GM12878 (cell line): ENCODE data around the gene TTLL10. TPM values are rescaled to one million over a fixed set of nuclear protein-coding genes. Genes with fewer than 3 reads are reported as not detected.

Experiments
- ATAC-seq: fragments of 200-7000 bp; cut with Tn5 transposase; 3 replicates; pipeline ENCODE4 v1.9.1; 2020; ENCODE audit warnings: mild to moderate bottlenecking, moderate library complexity
- BruUV-seq: library from RNA; stranded (reverse); fragments of 400-500 nt; replicated peaks from 2 replicates; lab custom pipeline; 2021; lab: Mats Ljungman, UMichigan
- CTCF ChIA-PET: fragments of 300-600 bp; sonication (Branson Sonifier 250); formaldehyde crosslinking; extraction: SDS; loops from one replicate; lab custom pipeline; 2021; ENCODE audit warnings: inconsistent platforms; lab: Yijun Ruan, JAX
- POLR2A ChIA-PET: fragments of 350-600 bp; formaldehyde crosslinking; extraction: SDS; loops from one replicate; lab custom pipeline; 2021; ENCODE audit warnings: inconsistent platforms; lab: Charles Lee
- RAD21 ChIA-PET: fragments of 300-600 bp; sonication (Branson Sonifier 250); formaldehyde crosslinking; loops from one replicate; lab custom pipeline; 2023; ENCODE audit warnings: antibody characterized with exemption; ENCODE audit not compliant: unreplicated experiment; lab: Charles Lee
- SMC1A ChIA-PET: fragments of 300-600 bp; sonication (Branson Sonifier 250); formaldehyde crosslinking; loops from one replicate; lab custom pipeline; 2023; ENCODE audit not compliant: unreplicated experiment, uncharacterized antibody; lab: Charles Lee
- DNase-seq: peaks from one replicate; pipeline ENCODE4 v3.0.0-alpha.2; 2011; ENCODE audit warnings: low read depth, low spot score
- FAIRE-seq: peaks from 3 replicates; lab custom pipeline; 2011; peaks lifted over from hg19 to GRCh38; lab: Jason Lieb, UNC
- H2AFZ ChIP-seq: 2 replicates; pipeline ENCODE4 v1.6.0; 2011; ENCODE audit warnings: low read depth, low read length, control low read depth; ENCODE audit not compliant: control insufficient read depth
- H3K27ac ChIP-seq: 2 replicates; pipeline ENCODE4 v1.5.1; 2011; ENCODE audit warnings: control low read depth; ENCODE audit not compliant: control insufficient read depth, insufficient read depth
- H3K27me3 ChIP-seq, 2 experiments: replicated peaks in 1 of 2; 2 replicates each; pipeline versions ENCODE4 v1.6.0 to v1.6.1; 2011; ENCODE audit warnings: low read length in 1 of 2; ENCODE audit not compliant: control insufficient read depth in 2 of 2, insufficient read depth in 2 of 2
- H3K36me3 ChIP-seq, 2 experiments: 2 replicates each; pipeline ENCODE4 v1.5.1; 2011; ENCODE audit warnings: low read length in 1 of 2; ENCODE audit not compliant: control insufficient read depth in 2 of 2, insufficient read depth in 2 of 2
- H3K4me1 ChIP-seq: 2 replicates; pipeline ENCODE4 v1.6.1; 2011; ENCODE audit warnings: mild to moderate bottlenecking, low read length, moderate library complexity, mixed read lengths; ENCODE audit not compliant: control insufficient read depth, insufficient read depth
- H3K4me2 ChIP-seq: 2 replicates; pipeline ENCODE4 v1.6.0; 2011; ENCODE audit warnings: control low read depth; ENCODE audit not compliant: control insufficient read depth, insufficient read depth
- H3K4me3 ChIP-seq: fragments of 200-600 bp; sonication (generic); 2 replicates; pipeline ENCODE4 v1.5.1; 2016
- H3K79me2 ChIP-seq: 2 replicates; pipeline ENCODE4 v1.6.0; 2011; ENCODE audit warnings: low read length; ENCODE audit not compliant: control insufficient read depth, insufficient read depth
- H3K9ac ChIP-seq: 2 replicates; pipeline ENCODE4 v1.8.0; 2011; ENCODE audit warnings: low read length, control low read depth, mixed read lengths; ENCODE audit not compliant: control insufficient read depth, insufficient read depth
- H3K9me3 ChIP-seq: replicated peaks from 3 replicates; pipeline ENCODE4 v1.5.1; 2011; ENCODE audit warnings: mild to moderate bottlenecking, low read length; ENCODE audit not compliant: control insufficient read depth, insufficient read depth
- H4K20me1 ChIP-seq: 2 replicates; pipeline ENCODE4 v1.6.0; 2011; ENCODE audit not compliant: control insufficient read depth, insufficient read depth
- DPF2 ChIP-seq: fragments of 450-650 bp; IDR thresholded peaks from 2 replicates; pipeline ENCODE4 v1.6.1; 2017; ENCODE audit warnings: mild to moderate bottlenecking
- EP300 ChIP-seq, 2 experiments: fragments of 150-350 bp in 1 of 2; IDR thresholded peaks; 2 replicates each; pipeline ENCODE4 v1.6.1; 2011 to 2012; ENCODE audit warnings: low read depth in 2 of 2, low read length in 2 of 2, borderline replicate concordance in 1 of 2, improper control_type of control experiment in 1 of 2, inconsistent platforms in 1 of 2; ENCODE audit not compliant: control insufficient read depth in 1 of 2
- HDGF ChIP-seq: fragments of 450-650 bp; IDR thresholded peaks from 2 replicates; pipeline ENCODE4 v1.6.1; 2016; ENCODE audit warnings: antibody characterized with exemption
- MEF2B ChIP-seq: fragments of 450-650 bp; IDR thresholded peaks from 2 replicates; pipeline ENCODE4 v1.6.1; 2018; ENCODE audit warnings: mild to moderate bottlenecking, moderate library complexity; ENCODE audit not compliant: partially characterized antibody, poor library complexity, severe bottlenecking
- NR2F1 ChIP-seq: fragments of 450-650 bp; conservative IDR thresholded peaks from 2 replicates; pipeline ENCODE4 v1.6.1; 2017; ENCODE audit warnings: mild to moderate bottlenecking
- PAX5 ChIP-seq: IDR thresholded peaks from 2 replicates; pipeline ENCODE4 v1.6.1; 2011; ENCODE audit warnings: low read depth, low read length, borderline replicate concordance
- PBX3 ChIP-seq: IDR thresholded peaks from 2 replicates; pipeline ENCODE4 v1.6.1; 2011; ENCODE audit warnings: mild to moderate bottlenecking, low read depth, low read length, moderate library complexity; ENCODE audit not compliant: insufficient replicate concordance
- SREBF1 ChIP-seq: IDR thresholded peaks from 2 replicates; pipeline ENCODE4 v1.6.1; 2012; ENCODE audit warnings: mild to moderate bottlenecking, low read length
- ZBTB40 ChIP-seq: fragments of 450-650 bp; IDR thresholded peaks from 2 replicates; pipeline ENCODE4 v1.6.1; 2016; ENCODE audit warnings: mild to moderate bottlenecking, moderate library complexity, borderline replicate concordance
- ZNF217 ChIP-seq: fragments of 450-650 bp; IDR thresholded peaks from 2 replicates; pipeline ENCODE4 v1.6.1; 2017; ENCODE audit warnings: antibody characterized with exemption, mild to moderate bottlenecking
- ZNF24 ChIP-seq: fragments of 450-650 bp; IDR thresholded peaks from 2 replicates; pipeline ENCODE4 v1.6.1; 2017; ENCODE audit warnings: antibody characterized with exemption, mild to moderate bottlenecking
- ZSCAN29 ChIP-seq: fragments of 450-650 bp; IDR thresholded peaks from 2 replicates; pipeline ENCODE4 v1.6.1; 2017; ENCODE audit warnings: mild to moderate bottlenecking, moderate library complexity
- WGBS: methylation state at CpG from one replicate; pipeline ENCODE4 v1.1.6; 2016; ENCODE audit warnings: low lambda C conversion rate; ENCODE audit not compliant: insufficient replicate concordance, insufficient coverage; ENCODE audit errors: missing lambda C conversion rate; 5-methylcytosine and 5-hydroxymethylcytosine counted together
- in situ Hi-C: fragments of 300-500 bp; cut with MboI; formaldehyde crosslinking; loops from 9 replicates; pipeline ENCODE4 v1.14.3; 2018; ENCODE audit warnings: mixed read lengths
- intact Hi-C: fragments of 100-400 bp; cut with micrococcal nuclease; formaldehyde crosslinking; loops from one replicate; pipeline ENCODE4 v1.14.2; 2022; ENCODE audit not compliant: unreplicated experiment
- polyA plus RNA-seq, 11 experiments: library from polyadenylated mRNA; depleted of rRNA in 4 of 11; unstranded in 6 of 11; stranded (reverse) in 5 of 11; fragments of >200 nt; fragmentation: Nextera tagmentation in 4 of 11; fragmentation: Illumina TruSeq in 1 of 11; extraction: Ambion mirVana in 4 of 11; extraction: Trizol in 1 of 11; gene quantifications; 1 replicate in 1 of 11; 2 replicates in 10 of 11; pipeline versions ENCODE4 v1.2.1 to v1.2.3, GENCODE V29; 2011 to 2016; ENCODE audit warnings: inconsistent platforms in 2 of 11, missing spikeins in 2 of 11, low read depth in 1 of 11
- total RNA-seq, 4 experiments: library from RNA; depleted of rRNA in 3 of 4; stranded (reverse); fragments of >200 nt in 3 of 4; fragmentation: Illumina TruSeq in 1 of 4; extraction: Trizol in 1 of 4; gene quantifications; 2 replicates each; pipeline versions ENCODE4 v1.2.1 to v1.2.3, GENCODE V29; 2013 to 2021
- TF ChIP-seq, protein P1 (sequence below): fragments of 450-650 bp; IDR thresholded peaks from 2 replicates; pipeline ENCODE4 v1.6.1; 2018; ENCODE audit warnings: mild to moderate bottlenecking, low read depth, moderate library complexity; ENCODE audit not compliant: partially characterized antibody

TTLL10 gene
- total and polyA plus RNA-seq, 10 of the 15 experiments (the other 5 are each of a cell fraction or from before 2014, with no cell fraction given), result not detected

DNA sequence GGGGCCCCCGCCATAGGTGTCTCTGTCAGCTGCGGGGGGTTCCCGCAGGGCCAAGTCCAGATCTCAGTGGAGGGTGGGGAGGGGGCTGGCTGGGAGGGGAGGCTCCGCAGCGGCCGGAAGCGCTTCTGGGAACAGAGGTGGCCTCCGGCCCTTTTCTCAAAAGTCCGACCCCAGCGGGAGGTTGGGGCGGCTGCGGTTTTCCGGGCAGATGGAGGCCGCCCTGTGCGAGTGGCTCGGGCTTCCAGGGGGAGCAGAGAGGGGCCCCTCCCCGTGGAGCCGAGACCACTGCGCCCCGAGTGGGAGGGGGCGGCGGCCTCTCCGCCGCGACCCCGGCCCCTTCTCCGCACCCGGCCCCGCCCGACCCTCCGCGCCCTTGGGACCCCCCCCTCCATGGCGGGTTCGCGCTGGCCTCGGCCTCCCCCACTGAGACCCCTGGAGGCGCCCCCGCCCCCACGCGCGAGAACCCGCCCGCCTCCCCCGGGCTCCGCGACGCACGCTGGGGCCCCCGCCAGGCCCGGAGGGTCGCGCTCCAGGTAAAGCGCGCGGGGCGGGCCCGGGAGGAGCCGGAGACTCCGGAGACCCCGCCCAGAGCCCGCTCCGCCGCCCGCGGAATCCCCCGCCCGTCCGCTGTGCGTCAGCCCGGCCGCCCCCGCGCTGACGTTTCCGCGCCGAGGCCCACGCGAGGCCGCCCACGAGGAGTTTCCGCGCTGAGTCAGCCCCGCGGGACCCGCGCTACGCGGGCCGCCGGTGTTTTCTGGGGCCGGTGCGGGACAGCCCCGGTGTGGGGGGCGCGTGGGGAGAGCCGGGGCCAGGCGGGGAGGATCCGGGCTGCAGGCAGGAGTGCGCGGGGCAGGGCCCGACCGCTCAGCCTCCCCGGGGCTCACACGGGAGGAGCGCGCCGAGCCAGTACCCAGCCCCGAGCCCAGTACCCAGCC, 27.5 kb downstream of the TTLL10 start:
- Histone ChIP-seq H3K9ac (no peak overlapping the region), H3K36me3 (no peaks in the 10 kb centered on the region), H4K20me1 (no peaks in the 10 kb centered on the region), H3K9me3 (no peaks in the 10 kb centered on the region; the same call in 2 of the 3 replicates), H2AFZ (peak overlapping the region; percentile 17), H3K27me3 (no peaks in the 10 kb centered on the region; a peak in 1 of 4 replicates), H3K4me3 (no peak overlapping the region), H3K79me2 (no peaks in the 10 kb centered on the region), H3K4me2 (peak overlapping the region; percentile 64), H3K27ac (no peak overlapping the region), H3K4me1 (peaks cover 4% of the 10 kb centered on the region; the same call in 1 of the 2 replicates)
- FAIRE-seq (no peak), DNase-seq (no peak), ATAC-seq (peak; percentile 79)
- ChIA-PET CTCF (interaction anchor here (0.8 to 1.0 kb wide), 2 partner anchors 10 to 55 kb away, joined by 3 to 7 read pairs; no protein-coding TSS in a partner anchor), RAD21 (interaction anchor here (0.7 to 1.4 kb wide), 2 partner anchors 30 kb away, joined by 3 to 5 read pairs; no protein-coding TSS in a partner anchor), SMC1A (interaction anchor here (1.0 kb wide), 1 partner anchor 76 kb away, joined by 3 read pairs; no protein-coding TSS in a partner anchor), POLR2A (interaction anchor here (0.7 to 1.2 kb wide), 4 partner anchors 12 to 179 kb away, joined by 3 to 4 read pairs (median 4); no protein-coding TSS in a partner anchor)
- intact Hi-C loops, result no loop called here
- BruUV-seq, result no TSS peak
- in situ Hi-C loops, result no loop called here
- WGBS, result 5% methylated on average over 20 of the region's 109 CpGs
- TF ChIP-seq ZNF24 (peak; percentile 80), EP300 (IDR thresholded peaks at IDR 0.05; ENCODE audit: borderline replicate concordance in 1 of 2, control insufficient read depth in 1 of 2, low read depth in 2 of 2, low read length in 2 of 2) (peak; percentile 81 to 83; a peak in 3 of 4 replicates), ZNF217 (peak; percentile 92), HDGF (no peak), ZSCAN29 (peak; percentile 79), MEF2B (peak; percentile 35), PAX5 (peak; percentile 79; the same call in 1 of the 2 replicates), NR2F1 (peak; percentile 78), PBX3 (no peak), DPF2 (peak; percentile 99), SREBF1 (no peak), ZBTB40 (no peak; the same call in 1 of the 2 replicates)
- TF ChIP-seq, protein P1, sequence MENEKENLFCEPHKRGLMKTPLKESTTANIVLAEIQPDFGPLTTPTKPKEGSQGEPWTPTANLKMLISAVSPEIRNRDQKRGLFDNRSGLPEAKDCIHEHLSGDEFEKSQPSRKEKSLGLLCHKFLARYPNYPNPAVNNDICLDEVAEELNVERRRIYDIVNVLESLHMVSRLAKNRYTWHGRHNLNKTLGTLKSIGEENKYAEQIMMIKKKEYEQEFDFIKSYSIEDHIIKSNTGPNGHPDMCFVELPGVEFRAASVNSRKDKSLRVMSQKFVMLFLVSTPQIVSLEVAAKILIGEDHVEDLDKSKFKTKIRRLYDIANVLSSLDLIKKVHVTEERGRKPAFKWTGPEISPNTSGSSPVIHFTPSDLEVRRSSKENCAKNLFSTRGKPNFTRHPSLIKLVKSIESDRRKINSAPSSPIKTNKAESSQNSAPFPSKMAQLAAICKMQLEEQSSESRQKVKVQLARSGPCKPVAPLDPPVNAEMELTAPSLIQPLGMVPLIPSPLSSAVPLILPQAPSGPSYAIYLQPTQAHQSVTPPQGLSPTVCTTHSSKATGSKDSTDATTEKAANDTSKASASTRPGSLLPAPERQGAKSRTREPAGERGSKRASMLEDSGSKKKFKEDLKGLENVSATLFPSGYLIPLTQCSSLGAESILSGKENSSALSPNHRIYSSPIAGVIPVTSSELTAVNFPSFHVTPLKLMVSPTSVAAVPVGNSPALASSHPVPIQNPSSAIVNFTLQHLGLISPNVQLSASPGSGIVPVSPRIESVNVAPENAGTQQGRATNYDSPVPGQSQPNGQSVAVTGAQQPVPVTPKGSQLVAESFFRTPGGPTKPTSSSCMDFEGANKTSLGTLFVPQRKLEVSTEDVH, result no peak
